ENCODE results near the gene PCDHGA1.

The PCDHGA1 gene

GRCh38 chr5:141439411-141440141 is 109.3 kb downstream of the PCDHGA1 start:
- DNase-seq = no peak

GRCh38 chr5:141440341-141440740 is 110.0 kb downstream of the PCDHGA1 start:
- DNase-seq = no peak

DNA sequence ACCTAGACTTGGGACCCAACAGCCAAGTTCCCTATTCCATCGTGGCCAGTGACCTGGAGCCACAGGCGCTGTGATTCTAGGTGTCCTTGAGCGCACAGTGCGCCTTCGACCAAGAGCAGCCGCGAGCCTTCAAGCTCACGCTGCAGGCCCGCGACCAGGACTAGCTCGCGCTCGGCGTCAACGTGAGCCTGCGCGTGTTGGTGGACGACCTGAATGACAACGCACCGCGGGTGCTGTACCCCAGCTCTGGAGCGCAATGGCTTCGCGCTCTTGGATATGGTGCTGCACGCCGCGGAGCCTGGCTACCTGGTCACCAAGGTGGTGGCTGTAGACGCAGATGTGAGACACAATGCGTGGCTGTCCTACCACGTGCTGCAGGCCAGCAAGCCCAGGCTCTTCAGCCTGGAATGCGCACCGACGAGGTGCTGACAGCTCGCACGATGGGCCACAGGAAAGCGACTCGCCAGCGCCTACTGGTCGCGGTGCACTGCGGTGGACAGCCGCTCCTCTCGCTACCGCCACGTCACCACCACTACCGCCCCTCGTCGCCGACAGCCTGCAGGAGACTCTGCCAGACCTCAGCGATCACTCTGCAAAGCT is 111.4 kb downstream of the PCDHGA1 start:
- DNase-seq = no peak

GRCh38 chr5:141465351-141465750 is 135.0 kb downstream of the PCDHGA1 start:
- no peak for DNase-seq

- DNase-seq = no peak
Observed at GRCh38 chr5:141475625-141476131, 145.4 kb downstream of the PCDHGA1 start, which contains the start of gene PCDHGC3. Gene PCDHGC3 (plus strand): TSS chr5:141475966. CDS start chr5:141476117, 151 bp downstream.

DNA sequence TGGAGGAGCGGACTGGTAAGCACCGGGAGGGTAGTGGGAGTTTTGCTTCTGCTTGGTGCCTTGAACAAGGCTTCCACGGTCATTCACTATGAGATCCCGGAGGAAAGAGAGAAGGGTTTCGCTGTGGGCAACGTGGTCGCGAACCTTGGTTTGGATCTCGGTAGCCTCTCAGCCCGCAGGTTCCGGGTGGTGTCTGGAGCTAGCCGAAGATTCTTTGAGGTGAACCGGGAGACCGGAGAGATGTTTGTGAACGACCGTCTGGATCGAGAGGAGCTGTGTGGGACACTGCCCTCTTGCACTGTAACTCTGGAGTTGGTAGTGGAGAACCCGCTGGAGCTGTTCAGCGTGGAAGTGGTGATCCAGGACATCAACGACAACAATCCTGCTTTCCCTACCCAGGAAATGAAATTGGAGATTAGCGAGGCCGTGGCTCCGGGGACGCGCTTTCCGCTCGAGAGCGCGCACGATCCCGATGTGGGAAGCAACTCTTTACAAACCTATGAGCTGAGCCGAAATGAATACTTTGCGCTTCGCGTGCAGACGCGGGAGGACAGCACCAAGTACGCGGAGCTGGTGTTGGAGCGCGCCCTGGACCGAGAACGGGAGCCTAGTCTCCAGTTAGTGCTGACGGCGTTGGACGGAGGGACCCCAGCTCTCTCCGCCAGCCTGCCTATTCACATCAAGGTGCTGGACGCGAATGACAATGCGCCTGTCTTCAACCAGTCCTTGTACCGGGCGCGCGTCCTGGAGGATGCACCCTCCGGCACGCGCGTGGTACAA is 146.0 kb downstream of the PCDHGA1 start:
- peak; percentile 89 for DNase-seq

DNA sequence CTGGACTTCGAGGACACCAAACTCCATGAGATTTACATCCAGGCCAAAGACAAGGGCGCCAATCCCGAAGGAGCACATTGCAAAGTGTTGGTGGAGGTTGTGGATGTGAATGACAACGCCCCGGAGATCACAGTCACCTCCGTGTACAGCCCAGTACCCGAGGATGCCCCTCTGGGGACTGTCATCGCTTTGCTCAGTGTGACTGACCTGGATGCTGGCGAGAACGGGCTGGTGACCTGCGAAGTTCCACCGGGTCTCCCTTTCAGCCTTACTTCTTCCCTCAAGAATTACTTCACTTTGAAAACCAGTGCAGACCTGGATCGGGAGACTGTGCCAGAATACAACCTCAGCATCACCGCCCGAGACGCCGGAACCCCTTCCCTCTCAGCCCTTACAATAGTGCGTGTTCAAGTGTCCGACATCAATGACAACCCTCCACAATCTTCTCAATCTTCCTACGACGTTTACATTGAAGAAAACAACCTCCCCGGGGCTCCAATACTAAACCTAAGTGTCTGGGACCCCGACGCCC is 146.8 kb downstream of the PCDHGA1 start:
- DNase-seq = no peak

DNA sequence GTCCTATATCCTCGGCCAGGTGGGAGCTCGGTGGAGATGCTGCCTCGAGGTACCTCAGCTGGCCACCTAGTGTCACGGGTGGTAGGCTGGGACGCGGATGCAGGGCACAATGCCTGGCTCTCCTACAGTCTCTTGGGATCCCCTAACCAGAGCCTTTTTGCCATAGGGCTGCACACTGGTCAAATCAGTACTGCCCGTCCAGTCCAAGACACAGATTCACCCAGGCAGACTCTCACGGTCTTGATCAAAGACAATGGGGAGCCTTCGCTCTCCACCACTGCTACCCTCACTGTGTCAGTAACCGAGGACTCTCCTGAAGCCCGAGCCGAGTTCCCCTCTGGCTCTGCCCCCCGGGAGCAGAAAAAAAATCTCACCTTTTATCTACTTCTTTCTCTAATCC is 147.5 kb downstream of the PCDHGA1 start:
- peak; percentile 60 for DNase-seq

- DNase-seq = no peak
Observed at GRCh38 chr5:141478321-141478945, 148.1 kb downstream of the PCDHGA1 start.

GRCh38 chr5:141479776-141480175 is 149.5 kb downstream of the PCDHGA1 start:
- DNase-seq = no peak

- DNase-seq = no peak
Observed at GRCh38 chr5:141483902-141484301, 153.6 kb downstream of the PCDHGA1 start.

- DNase-seq = no peak
Observed at GRCh38 chr5:141484310-141484640, 154.0 kb downstream of the PCDHGA1 start.

DNA sequence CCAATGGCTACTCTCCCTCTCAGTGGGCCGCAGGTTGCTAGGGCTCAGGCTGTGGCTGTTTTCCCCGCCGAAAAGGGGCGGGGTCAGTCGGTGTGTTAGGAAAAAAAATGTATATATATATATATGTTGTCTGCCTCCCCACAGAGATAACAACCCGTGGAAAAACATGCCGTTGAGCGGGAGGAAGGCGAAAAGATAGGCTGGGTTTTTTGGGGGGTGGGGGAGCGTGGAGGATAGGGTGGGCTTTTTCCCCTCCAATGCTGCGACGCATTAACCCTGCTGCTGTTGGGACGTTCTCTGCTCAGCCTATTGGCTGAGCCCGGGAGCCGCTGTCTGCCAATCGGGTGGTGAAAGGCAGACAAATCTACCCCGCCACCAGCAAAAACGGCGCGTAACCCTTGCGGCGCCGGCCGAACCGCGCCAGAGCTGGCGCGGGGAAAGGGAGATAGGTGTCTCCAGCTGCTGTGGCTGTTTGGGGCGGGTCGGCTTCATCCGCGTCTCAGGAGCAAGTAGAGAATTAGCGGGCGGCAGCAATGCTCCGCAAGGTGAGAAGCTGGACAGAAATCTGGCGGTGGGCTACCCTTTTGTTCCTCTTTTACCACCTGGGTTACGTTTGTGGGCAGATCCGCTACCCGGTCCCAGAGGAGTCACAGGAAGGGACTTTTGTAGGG is 154.5 kb downstream of the PCDHGA1 start, which contains the start of gene PCDHGC4:
Gene PCDHGC4, plus strand, starts transcription at position 390 of the 671 bp plus-strand sequence. Its CDS starts 144 bp downstream, at position 534.
- peak; percentile 72 for DNase-seq

DNA sequence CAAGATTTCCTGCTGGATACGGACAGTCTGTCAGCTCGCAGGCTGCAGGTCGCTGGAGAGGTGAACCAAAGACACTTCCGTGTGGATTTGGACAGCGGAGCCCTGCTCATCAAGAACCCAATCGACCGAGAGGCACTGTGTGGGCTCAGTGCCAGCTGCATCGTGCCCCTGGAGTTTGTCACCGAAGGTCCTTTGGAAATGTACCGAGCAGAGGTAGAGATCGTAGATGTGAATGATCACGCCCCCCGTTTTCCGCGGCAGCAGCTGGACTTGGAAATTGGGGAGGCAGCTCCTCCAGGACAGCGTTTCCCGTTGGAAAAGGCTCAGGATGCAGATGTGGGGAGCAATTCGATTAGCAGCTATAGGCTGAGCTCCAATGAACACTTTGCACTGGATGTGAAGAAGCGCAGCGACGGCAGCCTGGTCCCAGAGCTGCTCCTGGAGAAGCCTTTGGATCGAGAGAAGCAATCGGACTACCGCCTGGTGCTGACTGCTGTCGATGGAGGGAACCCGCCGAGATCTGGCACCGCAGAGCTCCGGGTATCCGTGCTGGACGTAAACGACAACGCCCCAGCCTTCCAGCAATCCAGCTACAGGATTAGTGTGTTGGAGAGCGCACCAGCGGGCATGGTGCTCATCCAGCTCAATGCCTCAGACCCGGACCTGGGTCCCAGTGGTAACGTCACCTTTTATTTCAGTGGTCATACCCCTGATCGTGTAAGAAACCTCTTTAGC is 155.2 kb downstream of the PCDHGA1 start:
- no peak for DNase-seq

GRCh38 chr5:141486091-141486490 is 155.8 kb downstream of the PCDHGA1 start:
- no peak for DNase-seq

GRCh38 chr5:141487131-141487530 is 156.8 kb downstream of the PCDHGA1 start:
- DNase-seq = no peak

DNA sequence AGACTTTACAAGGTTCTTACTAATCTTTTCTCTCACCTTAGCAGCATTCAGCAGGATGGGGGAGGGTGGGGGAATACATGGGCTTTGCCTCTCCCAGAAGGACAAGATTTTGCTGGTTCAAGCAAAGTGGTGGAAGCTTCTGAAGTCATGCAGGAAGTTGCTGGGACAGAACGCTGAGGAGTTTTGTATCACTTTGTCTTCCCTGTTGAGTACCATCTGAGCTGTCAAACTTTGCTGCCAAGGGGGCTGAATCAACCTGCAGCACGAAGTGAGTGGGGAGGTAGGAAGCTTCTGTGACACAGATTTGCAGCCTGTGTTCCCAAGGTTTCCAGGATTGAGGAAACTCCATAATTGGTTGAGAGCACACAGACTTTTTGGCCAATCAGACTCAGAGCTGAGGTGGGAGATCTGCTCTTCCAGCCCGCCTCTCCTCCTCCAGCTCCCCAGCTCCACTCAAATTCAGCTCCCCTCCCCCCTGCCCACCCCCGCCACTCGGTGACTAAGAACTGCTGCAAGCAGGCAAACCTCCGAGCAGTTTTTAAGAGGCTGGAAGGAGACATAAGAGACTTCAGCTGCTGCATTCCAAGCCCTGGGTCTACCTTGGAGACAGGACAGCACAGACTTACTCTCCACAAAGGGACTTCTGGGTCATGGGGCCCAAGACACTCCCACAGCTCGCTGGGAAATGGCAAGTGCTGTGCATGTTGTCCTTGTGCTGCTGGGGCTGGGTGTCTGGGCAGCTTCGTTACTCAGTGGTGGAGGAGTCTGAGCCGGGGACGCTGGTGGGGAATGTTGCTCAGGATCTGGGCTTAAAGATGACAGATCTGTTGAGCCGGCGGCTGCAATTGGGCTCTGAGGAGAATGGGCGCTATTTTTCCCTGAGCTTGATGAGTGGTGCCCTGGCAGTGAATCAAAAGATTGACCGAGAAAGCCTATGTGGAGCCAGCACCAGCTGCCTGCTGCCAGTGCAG is 158.6 kb downstream of the PCDHGA1 start, which contains the start of gene PCDHGC5:
Gene PCDHGC5, plus strand, starts transcription at position 491 of the 971 bp plus-strand sequence. Its CDS starts 160 bp downstream, at position 651.
- DNase-seq = no peak

- DNase-seq = no peak
Observed at GRCh38 chr5:141489841-141490240, 159.5 kb downstream of the PCDHGA1 start.

GRCh38 chr5:141490271-141490670 is 160.0 kb downstream of the PCDHGA1 start:
- DNase-seq = no peak

- DNase-seq = no peak
Observed at GRCh38 chr5:141490771-141491170, 160.5 kb downstream of the PCDHGA1 start.

Measured in right kidney (tissue), 1 donor.